IMR-90 (cell line): ENCODE results near the gene GAREM1. TPM values are rescaled to one million over a fixed set of nuclear protein-coding genes. Genes with fewer than 3 reads are reported as not detected.

Source experiments
- ATAC-seq: fragments of 200-7000 bp; cut with Tn5 transposase; 2 replicates; pipeline ENCODE4 v1.9.1; 2020; ENCODE audit warnings: low read depth, mild to moderate bottlenecking, moderate library complexity
- BruUV-seq: library from RNA; stranded (reverse); fragments of 400-500 nt; replicated peaks from 2 replicates; lab custom pipeline; 2021; lab: Mats Ljungman, UMichigan
- CTCF ChIA-PET: fragments of 300-600 bp; formaldehyde crosslinking; extraction: SDS; loops from one replicate; lab custom pipeline; 2021; ENCODE audit warnings: antibody characterized with exemption; lab: Yijun Ruan, JAX
- POLR2A ChIA-PET: fragments of 300-600 bp; sonication (Branson Sonifier 250); formaldehyde crosslinking; loops from one replicate; lab custom pipeline; 2022; ENCODE audit warnings: antibody characterized with exemption; ENCODE audit not compliant: unreplicated experiment; lab: Charles Lee
- DNase-seq: peaks from one replicate; pipeline ENCODE4 v3.0.0; 2013
- H2AFZ ChIP-seq: replicated peaks from 2 replicates; pipeline ENCODE3; 2013; ENCODE audit warnings: low read length, mild to moderate bottlenecking; ENCODE audit not compliant: poor library complexity
- H2AK5ac ChIP-seq: 2 replicates; pipeline ENCODE4 v1.6.1; 2013; ENCODE audit warnings: low read depth, low read length, inconsistent platforms
- H2AK9ac ChIP-seq: replicated peaks from 2 replicates; pipeline ENCODE3; 2013; ENCODE audit warnings: mild to moderate bottlenecking, low read depth, low read length, moderate library complexity; ENCODE audit not compliant: poor library complexity
- H2BK120ac ChIP-seq: 2 replicates; pipeline ENCODE4 v1.6.1; 2013; ENCODE audit warnings: low read depth, low read length, inconsistent platforms
- H2BK15ac ChIP-seq: 3 replicates; pipeline ENCODE4 v1.6.1; 2013; ENCODE audit warnings: low read depth, low read length, inconsistent platforms
- H2BK20ac ChIP-seq: 2 replicates; pipeline ENCODE4 v1.6.1; 2013; ENCODE audit warnings: low read depth, mild to moderate bottlenecking, inconsistent platforms, low read length, moderate library complexity
- H2BK5ac ChIP-seq: 2 replicates; pipeline ENCODE4 v1.6.1; 2013; ENCODE audit warnings: mild to moderate bottlenecking, low read depth, low read length, inconsistent platforms; ENCODE audit not compliant: poor library complexity, severe bottlenecking
- H3K14ac ChIP-seq: replicated peaks from 2 replicates; pipeline ENCODE4 v1.6.1; 2013; ENCODE audit warnings: low read depth, low read length, inconsistent platforms
- H3K18ac ChIP-seq: 2 replicates; pipeline ENCODE4 v1.6.1; 2013; ENCODE audit warnings: low read depth, low read length, control low read depth
- H3K23ac ChIP-seq: 2 replicates; pipeline ENCODE4 v1.6.1; 2013; ENCODE audit warnings: low read depth, low read length, inconsistent platforms
- H3K27ac ChIP-seq: 2 replicates; pipeline ENCODE4 v1.5.1; 2013; ENCODE audit warnings: mild to moderate bottlenecking, control low read depth, low read length; ENCODE audit not compliant: insufficient read depth
- H3K27me3 ChIP-seq: 2 replicates; pipeline ENCODE4 v1.6.1; 2013; ENCODE audit warnings: low read length; ENCODE audit not compliant: control insufficient read depth, insufficient read depth
- H3K36me3 ChIP-seq: 2 replicates; pipeline ENCODE4 v1.6.1; 2013; ENCODE audit warnings: low read length, mixed read lengths; ENCODE audit not compliant: control insufficient read depth, insufficient read depth
- H3K4ac ChIP-seq: 2 replicates; pipeline ENCODE4 v1.6.1; 2013; ENCODE audit warnings: low read depth, low read length, inconsistent platforms
- H3K4me1 ChIP-seq: 2 replicates; pipeline ENCODE4 v1.6.1; 2013; ENCODE audit warnings: low read length, mixed read lengths; ENCODE audit not compliant: control insufficient read depth, insufficient read depth
- H3K4me2 ChIP-seq: 2 replicates; pipeline ENCODE4 v1.6.1; 2013; ENCODE audit warnings: low read depth, mild to moderate bottlenecking, control low read depth, low read length, moderate library complexity
- H3K4me3 ChIP-seq: 2 replicates; pipeline ENCODE4 v1.5.1; 2013; ENCODE audit warnings: low read depth, mild to moderate bottlenecking, control low read depth, low read length, moderate library complexity; ENCODE audit not compliant: insufficient read depth
- H3K56ac ChIP-seq: 2 replicates; pipeline ENCODE4 v1.6.1; 2013; ENCODE audit warnings: low read length, inconsistent platforms; ENCODE audit not compliant: insufficient read depth; ENCODE audit errors: extremely low read depth
- H3K79me1 ChIP-seq, 2 experiments: 2 replicates each; pipeline ENCODE4 v1.6.1; 2013; ENCODE audit warnings: low read length in 2 of 2, inconsistent platforms in 1 of 2, low read depth in 1 of 2
- H3K9ac ChIP-seq: 2 replicates; pipeline ENCODE4 v1.6.1; 2013; ENCODE audit warnings: low read depth, low read length, control low read depth
- H3K9me1 ChIP-seq: 2 replicates; pipeline ENCODE4 v1.6.1; 2013; ENCODE audit warnings: low read length, inconsistent platforms; ENCODE audit not compliant: insufficient read depth
- H3K9me3 ChIP-seq: 2 replicates; pipeline ENCODE4 v1.6.1; 2013; ENCODE audit warnings: low read length; ENCODE audit not compliant: control insufficient read depth, insufficient read depth
- H4K20me1 ChIP-seq: 2 replicates; pipeline ENCODE4 v1.6.1; 2013; ENCODE audit warnings: low read length, inconsistent platforms; ENCODE audit not compliant: insufficient read depth
- H4K5ac ChIP-seq: 2 replicates; pipeline ENCODE4 v1.6.1; 2013; ENCODE audit warnings: mild to moderate bottlenecking, low read depth, low read length, control low read depth
- H4K8ac ChIP-seq, 2 experiments: 2 replicates each; pipeline ENCODE4 v1.6.1; 2013; ENCODE audit warnings: low read depth in 2 of 2, low read length in 2 of 2, control low read depth in 1 of 2, inconsistent platforms in 1 of 2
- H4K91ac ChIP-seq: 2 replicates; pipeline ENCODE4 v1.6.1; 2013; ENCODE audit warnings: low read depth, low read length, inconsistent platforms; ENCODE audit not compliant: insufficient read depth
- BHLHE40 ChIP-seq: fragments of 150-350 bp; IDR thresholded peaks from 2 replicates; pipeline ENCODE4 v1.6.1; 2016; ENCODE audit warnings: mild to moderate bottlenecking, low read depth, low read length
- CEBPB ChIP-seq: IDR thresholded peaks from 2 replicates; pipeline ENCODE4 v1.6.1; 2012; ENCODE audit warnings: low read depth, low read length, improper control_type of control experiment
- CHD1 ChIP-seq: IDR thresholded peaks from 2 replicates; pipeline ENCODE4 v1.6.1; 2012; ENCODE audit warnings: low read depth, low read length, improper control_type of control experiment
- CTCF ChIP-seq: conservative IDR thresholded peaks from 2 replicates; pipeline ENCODE4 v1.5.1; 2012; ENCODE audit warnings: mild to moderate bottlenecking, low read depth, low read length, improper control_type of control experiment
- ELK1 ChIP-seq: fragments of 150-350 bp; IDR thresholded peaks from 2 replicates; pipeline ENCODE4 v1.6.1; 2016; ENCODE audit warnings: low read depth, mild to moderate bottlenecking, low read length, moderate library complexity, borderline replicate concordance
- FOS ChIP-seq: fragments of 150-350 bp; IDR thresholded peaks from 2 replicates; pipeline ENCODE4 v1.6.1; 2016; ENCODE audit warnings: low read depth, low read length
- MAFK ChIP-seq: IDR thresholded peaks from 2 replicates; pipeline ENCODE4 v1.6.1; 2012; ENCODE audit warnings: low read depth, low read length, improper control_type of control experiment
- MAZ ChIP-seq: IDR thresholded peaks from 2 replicates; pipeline ENCODE4 v1.6.1; 2012; ENCODE audit warnings: low read depth, mild to moderate bottlenecking, low read length, improper control_type of control experiment, moderate library complexity, borderline replicate concordance
- MXI1 ChIP-seq: IDR thresholded peaks from 2 replicates; pipeline ENCODE4 v1.6.1; 2012; ENCODE audit warnings: low read depth, mild to moderate bottlenecking, low read length, moderate library complexity, borderline replicate concordance
- NFE2L2 ChIP-seq: fragments of 150-350 bp; IDR thresholded peaks from 2 replicates; pipeline ENCODE4 v1.6.1; 2016; ENCODE audit warnings: low read depth, mild to moderate bottlenecking, low read length
- POLR2A ChIP-seq: IDR thresholded peaks from 2 replicates; pipeline ENCODE4 v1.6.1; 2012; ENCODE audit warnings: mild to moderate bottlenecking, low read depth, low read length
- RAD21 ChIP-seq: IDR thresholded peaks from 2 replicates; pipeline ENCODE4 v1.6.1; 2012; ENCODE audit warnings: low read length, improper control_type of control experiment
- RCOR1 ChIP-seq: IDR thresholded peaks from 2 replicates; pipeline ENCODE4 v1.6.1; 2012; ENCODE audit warnings: mild to moderate bottlenecking, low read length, improper control_type of control experiment; ENCODE audit not compliant: insufficient replicate concordance
- RFX5 ChIP-seq: IDR thresholded peaks from 2 replicates; pipeline ENCODE4 v1.8.0; 2012; ENCODE audit warnings: low read depth, mild to moderate bottlenecking, low read length, moderate library complexity
- SMC3 ChIP-seq: fragments of 150-350 bp; IDR thresholded peaks from 2 replicates; pipeline ENCODE4 v1.6.1; 2016; ENCODE audit warnings: low read depth, mild to moderate bottlenecking, antibody characterized with exemption, low read length, moderate library complexity
- USF2 ChIP-seq: fragments of 150-350 bp; IDR thresholded peaks from 2 replicates; pipeline ENCODE4 v1.6.1; 2017; ENCODE audit warnings: mild to moderate bottlenecking, antibody characterized with exemption, low read length, low read depth
- WGBS, 2 experiments: methylation state at CpG; one replicate each; pipeline versions ENCODE4 v1.1.5 to v1.1.7; 2013; ENCODE audit warnings: missing lambda C conversion rate in 2 of 2; ENCODE audit not compliant: insufficient read length in 1 of 2; ENCODE audit errors: extremely low coverage in 2 of 2; 5-methylcytosine and 5-hydroxymethylcytosine counted together
- dilution Hi-C: fragments of 300-500 bp; cut with HindIII; formaldehyde crosslinking; loops from one replicate; pipeline ENCODE4 v1.14.3; 2018; ENCODE audit warnings: low sequenced_read_pairs; ENCODE audit not compliant: unreplicated experiment
- in situ Hi-C: fragments of 300-500 bp; cut with MboI; formaldehyde crosslinking; loops from 3 replicates; pipeline ENCODE4 v1.14.3; 2019; ENCODE audit warnings: low sequenced_read_pairs, inconsistent platforms, mixed read lengths
- intact Hi-C: fragments of 100-400 bp; cut with micrococcal nuclease; formaldehyde crosslinking; loops from 2 replicates; pipeline ENCODE4 v1.10.0; 2022
- polyA plus RNA-seq, 3 experiments: library from polyadenylated mRNA; depleted of rRNA; stranded (reverse); fragments of >200 nt; gene quantifications; 2 replicates each; pipeline ENCODE4 v1.2.3, GENCODE V29; 2012; ENCODE audit warnings: low replicate concordance in 1 of 3
- total RNA-seq: library from RNA; depleted of rRNA; stranded (reverse); fragments of >200 nt; gene quantifications from 2 replicates; pipeline ENCODE4 v1.2.3, GENCODE V29; 2012

Gene GAREM1
- total and polyA plus RNA-seq, 2 of the 4 experiments (the other 2 are of a cell fraction): 1.4 to 2.3 TPM

GRCh38 chr18:32373505-32373904 lies 97.2 kb downstream of the GAREM1 start:
- no peak overlapping the region for H4K91ac ChIP-seq
- no peak overlapping the region for H2BK15ac ChIP-seq
- H3K56ac ChIP-seq: no peak overlapping the region
- DNase-seq (no peak), ATAC-seq (no peak)
- no peak overlapping the region for H3K27ac ChIP-seq
- H4K20me1 ChIP-seq: no peaks in the 10 kb centered on the region
- no peak overlapping the region for H3K23ac ChIP-seq
- H4K5ac ChIP-seq: no peak overlapping the region
- no peak overlapping the region for H2BK120ac ChIP-seq
- H3K14ac ChIP-seq: no peak overlapping the region
- no TSS peak for BruUV-seq
- H3K4ac ChIP-seq: no peak overlapping the region
- intact Hi-C loops: no loop called here
- H3K79me1 ChIP-seq: no peaks in the 10 kb centered on the region
- H3K9ac ChIP-seq: no peak overlapping the region
- no peaks in the 10 kb centered on the region for H3K36me3 ChIP-seq
- no peak overlapping the region for H3K4me3 ChIP-seq
- H2AK9ac ChIP-seq: no peak overlapping the region
- H3K4me2 ChIP-seq: no peak overlapping the region
- no peak overlapping the region for H2BK20ac ChIP-seq
- no peak overlapping the region for H2BK5ac ChIP-seq
- dilution Hi-C loops: no loop called here
- no peak overlapping the region for H2AK5ac ChIP-seq
- no CpG with 5 or more reads among the region's 4 CpGs for WGBS, 2 experiments
- in situ Hi-C loops: no loop called here
- H4K8ac ChIP-seq: no peak overlapping the region
- no peaks in the 10 kb centered on the region for H3K27me3 ChIP-seq
- H3K9me3 ChIP-seq: no peaks in the 10 kb centered on the region
- CTCF ChIA-PET: no interaction called here
- POLR2A ChIA-PET: no interaction called here
- H2AFZ ChIP-seq: no peak overlapping the region
- no peaks in the 10 kb centered on the region; the same call in 1 of the 2 replicates for H3K9me1 ChIP-seq
- peaks cover 3% of the 10 kb centered on the region for H3K4me1 ChIP-seq
- no peak for TF ChIP-seq BHLHE40
- TF ChIP-seq USF2: no peak
- TF ChIP-seq SMC3: no peak
- TF ChIP-seq RCOR1: no peak
- no peak for TF ChIP-seq POLR2A
- TF ChIP-seq FOS: no peak
- no peak for TF ChIP-seq ELK1
- no peak for TF ChIP-seq MXI1
- TF ChIP-seq CHD1: no peak
- no peak for TF ChIP-seq CTCF
- TF ChIP-seq CEBPB: no peak
- no peak for TF ChIP-seq RAD21
- no peak for TF ChIP-seq NFE2L2
- TF ChIP-seq MAFK: no peak
- no peak for TF ChIP-seq MAZ
- no peak for TF ChIP-seq RFX5
- H3K18ac ChIP-seq: no peak overlapping the region
